GM18909 (cell line): ENCODE results near the gene BCAS3.

Experiments used
- ATAC-seq: cut with Tn5 transposase; IDR thresholded peaks from one replicate; pipeline ENCODE4 v1.9.1; 2021; ENCODE audit warnings: mild to moderate bottlenecking; ENCODE audit not compliant: unreplicated experiment, poor library complexity

The BCAS3 gene

GRCh38 chr17:61395409-61395982 is 717.8 kb downstream of the BCAS3 start:
- ATAC-seq: no peak

GRCh38 chr17:61395983-61396585 is 718.4 kb downstream of the BCAS3 start:
- ATAC-seq: no peak

- ATAC-seq: no peak
These were observed 719.0 kb downstream of the BCAS3 start for GRCh38 chr17:61396586-61397085.

- no peak for ATAC-seq
These were observed 719.6 kb downstream of the BCAS3 start for GRCh38 chr17:61397086-61397842.

GRCh38 chr17:61398721-61399130 is 721.1 kb downstream of the BCAS3 start:
- ATAC-seq: no peak

- ATAC-seq: no peak
These were observed 721.7 kb downstream of the BCAS3 start, which contains the start of gene TBX2 for GRCh38 chr17:61399131-61400065. Gene TBX2, plus strand, starts transcription at chr17:61399843. Its CDS starts 334 bp downstream, at chr17:61400177.

GRCh38 chr17:61400066-61400716 is 722.5 kb downstream of the BCAS3 start:
- ATAC-seq: no peak

GRCh38 chr17:61400717-61401388 is 723.2 kb downstream of the BCAS3 start:
- ATAC-seq: no peak

GRCh38 chr17:61401389-61402072 is 723.9 kb downstream of the BCAS3 start:
- no peak for ATAC-seq

- ATAC-seq: no peak
These were observed 724.5 kb downstream of the BCAS3 start for GRCh38 chr17:61402073-61402541.

GRCh38 chr17:61402978-61403800 is 725.5 kb downstream of the BCAS3 start:
- ATAC-seq: no peak

GRCh38 chr17:61403801-61404662 is 726.4 kb downstream of the BCAS3 start:
- ATAC-seq: no peak

GRCh38 chr17:61404663-61404912 is 726.9 kb downstream of the BCAS3 start:
- ATAC-seq: no peak

- ATAC-seq: no peak
These were observed 727.4 kb downstream of the BCAS3 start for GRCh38 chr17:61404913-61405685.

- ATAC-seq: no peak
These were observed 728.3 kb downstream of the BCAS3 start for GRCh38 chr17:61405686-61406536.

- no peak for ATAC-seq
These were observed 728.8 kb downstream of the BCAS3 start for GRCh38 chr17:61406537-61406845.
